ENCODE data around the gene ME3. TPM values are rescaled to one million over a fixed set of nuclear protein-coding genes. Genes with fewer than 3 reads are reported as not detected.

ME3 gene
- total and polyA plus RNA-seq, 2 donors = 9.5 to 10.1 TPM

- peaks cover 0 to 8% of the 10 kb centered on the region in 2 donors for H3K27me3 ChIP-seq (ENCODE audit: control insufficient read depth in 2 of 2, insufficient read depth in 1 of 2, low read length in 1 of 2)
- no peak overlapping the region for H3K27ac ChIP-seq (ENCODE audit: low read depth in 1 of 2, low read length in 1 of 2)
- no peak for DNase-seq (ENCODE audit: low read depth in 6 of 9, low spot score in 9 of 9)
- no peaks in the 10 kb centered on the region for H3K36me3 ChIP-seq (ENCODE audit: control insufficient read depth in 2 of 2, insufficient read depth in 2 of 2, low read length in 1 of 2)
- H3K4me1 ChIP-seq (ENCODE audit: control insufficient read depth in 2 of 2, insufficient read depth in 2 of 2, low read length in 2 of 2) = peaks cover 6 to 16% of the 10 kb centered on the region in 2 donors
- 90% methylated on average over 8 of the region's 8 CpGs for WGBS
- H3K9me3 ChIP-seq (ENCODE audit: control insufficient read depth in 2 of 2, insufficient read depth in 1 of 2, low read length in 1 of 2) = no peaks in the 10 kb centered on the region
- no peak overlapping the region for H3K4me3 ChIP-seq (ENCODE audit: low read length in 2 of 2)
Observed at GRCh38 chr11:86673055-86673843, 833 bp upstream of the ME3 start.

GRCh38 chr11:86671531-86672006 is 847 bp downstream of the ME3 start:
- Histone ChIP-seq H3K36me3 (ENCODE audit: control insufficient read depth in 2 of 2, insufficient read depth in 2 of 2, low read length in 1 of 2) (no peaks in the 10 kb centered on the region), H3K9me3 (ENCODE audit: control insufficient read depth in 2 of 2, insufficient read depth in 1 of 2, low read length in 1 of 2) (no peaks in the 10 kb centered on the region), H3K27ac (ENCODE audit: low read depth in 1 of 2, low read length in 1 of 2) (peak overlapping the region in 1 of 2 donors; percentile 68), H3K4me1 (ENCODE audit: control insufficient read depth in 2 of 2, insufficient read depth in 2 of 2, low read length in 2 of 2) (peaks cover 6 to 16% of the 10 kb centered on the region in 2 donors), H3K27me3 (ENCODE audit: control insufficient read depth in 2 of 2, insufficient read depth in 1 of 2, low read length in 1 of 2) (peaks cover 0 to 8% of the 10 kb centered on the region in 2 donors), H3K4me3 (ENCODE audit: low read length in 2 of 2) (peak overlapping the region; percentile 63 to 71)
- DNase-seq (ENCODE audit: low read depth in 6 of 9, low spot score in 9 of 9) = peak in 4 of 9 donors; percentile 3 to 44 (median 10)
- under 1% methylated on average over 33 of the region's 33 CpGs for WGBS

DNA sequence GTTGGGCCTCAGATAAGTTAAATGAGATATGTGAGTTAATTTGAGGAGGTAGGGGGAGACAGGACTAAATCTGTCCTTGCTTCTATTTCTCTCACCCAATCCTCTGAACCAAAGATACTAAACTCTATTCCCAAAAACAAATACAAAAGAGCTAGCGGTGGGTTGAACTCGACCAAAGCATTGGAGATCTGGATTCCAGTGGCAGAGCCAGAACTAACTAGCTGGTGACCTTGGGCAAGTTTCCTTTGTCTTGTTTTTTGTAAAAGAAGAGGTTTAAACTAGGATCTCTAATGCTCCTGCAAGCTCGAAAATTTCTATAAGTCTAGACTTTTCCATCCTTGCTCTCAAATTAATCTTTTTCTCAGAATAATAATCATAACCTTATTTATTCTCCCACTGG is 1.5 kb downstream of the ME3 start:
- no peaks in the 10 kb centered on the region for H3K36me3 ChIP-seq (ENCODE audit: control insufficient read depth in 2 of 2, insufficient read depth in 2 of 2, low read length in 1 of 2)

DNA sequence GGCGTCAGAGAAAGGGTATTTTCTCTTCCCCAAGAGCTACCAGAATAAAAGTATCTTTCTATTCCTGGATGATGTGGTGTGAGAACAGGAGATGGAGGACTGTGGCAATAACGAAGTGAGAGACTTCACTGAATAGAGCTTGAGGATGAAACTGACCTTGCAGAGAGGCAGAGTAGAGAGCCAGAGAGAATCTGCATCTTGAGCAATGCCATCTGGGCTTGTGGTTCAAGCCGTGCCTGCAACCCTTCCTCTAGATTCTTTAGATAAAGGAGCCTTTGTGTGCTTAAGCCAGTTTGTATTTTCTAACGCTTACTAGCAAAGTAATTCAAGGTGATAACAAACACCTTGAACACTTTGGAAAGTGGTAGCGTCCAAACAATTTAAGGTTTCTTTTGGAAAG is 2.2 kb downstream of the ME3 start:
- Histone ChIP-seq H3K27me3 (ENCODE audit: control insufficient read depth in 2 of 2, insufficient read depth in 1 of 2, low read length in 1 of 2) (peaks cover 0 to 8% of the 10 kb centered on the region in 2 donors), H3K4me1 (ENCODE audit: control insufficient read depth in 2 of 2, insufficient read depth in 2 of 2, low read length in 2 of 2) (peaks cover 6 to 16% of the 10 kb centered on the region in 2 donors), H3K36me3 (ENCODE audit: control insufficient read depth in 2 of 2, insufficient read depth in 2 of 2, low read length in 1 of 2) (no peaks in the 10 kb centered on the region), H3K9me3 (ENCODE audit: control insufficient read depth in 2 of 2, insufficient read depth in 1 of 2, low read length in 1 of 2) (no peaks in the 10 kb centered on the region), H3K27ac (ENCODE audit: low read depth in 1 of 2, low read length in 1 of 2) (no peak overlapping the region), H3K4me3 (ENCODE audit: low read length in 2 of 2) (no peak overlapping the region)
- DNase-seq (ENCODE audit: low read depth in 6 of 9, low spot score in 9 of 9) = peak in 1 of 9 donors; percentile 25
- WGBS = 53% methylated on average over 5 of the region's 5 CpGs

More for the DNA sequence above, 1.5 kb downstream of the ME3 start:
- no peak overlapping the region for H3K27ac ChIP-seq (ENCODE audit: low read depth in 1 of 2, low read length in 1 of 2)
- DNase-seq (ENCODE audit: low read depth in 6 of 9, low spot score in 9 of 9) = no peak
- 83% methylated on average over 3 of the region's 3 CpGs for WGBS
- H3K4me1 ChIP-seq (ENCODE audit: control insufficient read depth in 2 of 2, insufficient read depth in 2 of 2, low read length in 2 of 2) = peaks cover 6 to 16% of the 10 kb centered on the region in 2 donors
- H3K4me3 ChIP-seq (ENCODE audit: low read length in 2 of 2) = peak overlapping the region in 1 of 2 donors; percentile 71
- peaks cover 0 to 8% of the 10 kb centered on the region in 2 donors for H3K27me3 ChIP-seq (ENCODE audit: control insufficient read depth in 2 of 2, insufficient read depth in 1 of 2, low read length in 1 of 2)
- no peaks in the 10 kb centered on the region for H3K9me3 ChIP-seq (ENCODE audit: control insufficient read depth in 2 of 2, insufficient read depth in 1 of 2, low read length in 1 of 2)

DNA sequence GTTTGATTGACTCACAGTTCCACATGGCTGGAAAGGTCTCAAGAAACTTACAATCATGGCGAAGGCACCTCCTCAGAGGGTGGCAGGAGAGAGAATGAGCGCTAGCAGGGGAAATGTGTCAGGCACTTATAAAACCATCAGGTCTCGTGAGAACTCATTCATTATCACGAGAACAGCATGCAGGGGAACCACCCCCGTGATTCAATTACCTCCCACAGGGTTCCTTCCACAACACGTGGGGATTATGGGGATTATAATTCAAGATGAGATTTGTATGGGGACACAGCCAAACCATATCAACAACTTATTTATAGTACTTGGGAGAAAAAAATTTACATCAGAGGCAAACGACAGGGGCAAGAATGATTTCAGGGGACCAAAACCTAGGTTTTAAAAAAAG is 3.0 kb downstream of the ME3 start:
- no peak overlapping the region for H3K27ac ChIP-seq (ENCODE audit: low read depth in 1 of 2, low read length in 1 of 2)
- WGBS = 95% methylated on average over 7 of the region's 7 CpGs
- H3K9me3 ChIP-seq (ENCODE audit: control insufficient read depth in 2 of 2, insufficient read depth in 1 of 2, low read length in 1 of 2) = no peaks in the 10 kb centered on the region
- H3K4me1 ChIP-seq (ENCODE audit: control insufficient read depth in 2 of 2, insufficient read depth in 2 of 2, low read length in 2 of 2) = peaks cover 6 to 16% of the 10 kb centered on the region in 2 donors
- no peaks in the 10 kb centered on the region for H3K36me3 ChIP-seq (ENCODE audit: control insufficient read depth in 2 of 2, insufficient read depth in 2 of 2, low read length in 1 of 2)
- DNase-seq (ENCODE audit: low read depth in 6 of 9, low spot score in 9 of 9) = no peak
- H3K4me3 ChIP-seq (ENCODE audit: low read length in 2 of 2) = no peak overlapping the region
- H3K27me3 ChIP-seq (ENCODE audit: control insufficient read depth in 2 of 2, insufficient read depth in 1 of 2, low read length in 1 of 2) = peaks cover 0 to 8% of the 10 kb centered on the region in 2 donors

DNA sequence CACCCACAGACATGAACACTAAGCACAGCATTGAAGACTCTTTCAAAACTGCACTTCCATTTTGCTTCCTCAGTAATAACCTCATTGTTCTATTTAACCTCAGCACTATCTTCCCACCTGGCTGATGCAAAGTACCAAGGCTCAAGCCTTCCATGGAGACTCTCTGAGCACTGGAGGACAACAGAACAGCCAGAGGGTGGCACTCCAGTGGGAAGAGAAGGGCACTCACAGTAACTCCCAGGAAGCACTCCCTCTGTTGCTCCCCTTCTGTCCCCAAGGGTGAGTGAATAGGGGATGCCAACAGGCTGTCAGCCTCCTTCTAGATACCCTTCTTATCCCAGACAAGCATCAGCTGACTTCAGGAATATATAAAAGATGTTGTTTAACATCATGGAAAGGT is 3.5 kb downstream of the ME3 start:
- peaks cover 0 to 8% of the 10 kb centered on the region in 2 donors for H3K27me3 ChIP-seq (ENCODE audit: control insufficient read depth in 2 of 2, insufficient read depth in 1 of 2, low read length in 1 of 2)
- no peak overlapping the region for H3K27ac ChIP-seq (ENCODE audit: low read depth in 1 of 2, low read length in 1 of 2)
- no peaks in the 10 kb centered on the region for H3K36me3 ChIP-seq (ENCODE audit: control insufficient read depth in 2 of 2, insufficient read depth in 2 of 2, low read length in 1 of 2)
- H3K9me3 ChIP-seq (ENCODE audit: control insufficient read depth in 2 of 2, insufficient read depth in 1 of 2, low read length in 1 of 2) = no peaks in the 10 kb centered on the region
- peaks cover 6 to 16% of the 10 kb centered on the region in 2 donors for H3K4me1 ChIP-seq (ENCODE audit: control insufficient read depth in 2 of 2, insufficient read depth in 2 of 2, low read length in 2 of 2)
- no peak overlapping the region for H3K4me3 ChIP-seq (ENCODE audit: low read length in 2 of 2)
- no peak for DNase-seq (ENCODE audit: low read depth in 6 of 9, low spot score in 9 of 9)

DNA sequence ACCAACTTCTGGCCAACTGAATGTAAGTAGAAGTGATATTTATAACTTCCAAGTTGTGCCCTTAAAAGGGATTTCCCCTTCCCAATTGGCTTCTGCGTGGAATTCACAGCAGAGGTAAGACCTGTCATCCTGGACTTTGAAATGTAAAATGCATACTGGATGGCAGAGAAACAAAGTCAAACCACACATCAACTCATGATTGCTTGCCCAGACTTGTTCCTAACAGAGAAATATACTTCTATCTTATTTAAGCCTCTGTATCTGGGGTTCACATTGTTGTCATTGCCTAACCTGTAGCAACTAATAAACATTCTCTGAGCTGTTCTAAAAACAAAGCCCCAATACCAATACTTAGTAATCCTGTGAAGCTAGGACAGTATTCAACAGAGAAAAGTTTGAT is 6.2 kb downstream of the ME3 start:
- Histone ChIP-seq H3K9me3 (ENCODE audit: control insufficient read depth in 2 of 2, insufficient read depth in 1 of 2, low read length in 1 of 2) (no peaks in the 10 kb centered on the region), H3K27me3 (ENCODE audit: control insufficient read depth in 2 of 2, insufficient read depth in 1 of 2, low read length in 1 of 2) (no peaks in the 10 kb centered on the region)
- 87% methylated on average over 1 of the region's 1 CpG for WGBS

DNA sequence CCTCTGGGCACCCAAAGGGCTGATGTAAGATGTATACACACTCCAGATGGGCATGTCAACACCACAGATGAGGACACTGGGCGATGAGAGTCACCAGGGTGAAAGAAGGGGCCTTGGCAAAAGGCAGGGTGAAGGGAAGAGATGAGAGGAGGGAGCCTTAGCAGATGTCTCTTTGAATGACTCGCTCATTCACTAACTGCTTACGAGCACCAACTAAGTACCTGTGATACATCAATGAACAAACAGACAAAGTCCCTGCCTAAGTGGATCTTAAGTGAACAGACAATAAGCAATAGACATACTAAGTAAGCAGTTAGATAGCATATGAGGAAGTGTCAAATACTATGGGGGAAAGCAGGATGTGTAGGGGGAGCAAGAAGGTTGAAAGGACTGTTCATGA is 7.5 kb downstream of the ME3 start:
- no peak for DNase-seq (ENCODE audit: low read depth in 6 of 9, low spot score in 9 of 9)

More for the DNA sequence above, 6.2 kb downstream of the ME3 start:
- no peak overlapping the region for H3K4me3 ChIP-seq (ENCODE audit: low read length in 2 of 2)
- H3K27ac ChIP-seq (ENCODE audit: low read depth in 1 of 2, low read length in 1 of 2) = no peak overlapping the region
- DNase-seq (ENCODE audit: low read depth in 6 of 9, low spot score in 9 of 9) = no peak
- H3K36me3 ChIP-seq (ENCODE audit: control insufficient read depth in 2 of 2, insufficient read depth in 2 of 2, low read length in 1 of 2) = no peaks in the 10 kb centered on the region
- peaks cover 3 to 5% of the 10 kb centered on the region in 2 donors for H3K4me1 ChIP-seq (ENCODE audit: control insufficient read depth in 2 of 2, insufficient read depth in 2 of 2, low read length in 2 of 2)

GRCh38 chr11:86663761-86664160 is 8.7 kb downstream of the ME3 start:
- Histone ChIP-seq H3K4me3 (ENCODE audit: low read length in 2 of 2) (no peak overlapping the region), H3K27ac (ENCODE audit: low read depth in 1 of 2, low read length in 1 of 2) (no peak overlapping the region), H3K9me3 (ENCODE audit: control insufficient read depth in 2 of 2, insufficient read depth in 1 of 2, low read length in 1 of 2) (no peaks in the 10 kb centered on the region), H3K4me1 (ENCODE audit: control insufficient read depth in 2 of 2, insufficient read depth in 2 of 2, low read length in 2 of 2) (no peaks in the 10 kb centered on the region), H3K27me3 (ENCODE audit: control insufficient read depth in 2 of 2, insufficient read depth in 1 of 2, low read length in 1 of 2) (no peaks in the 10 kb centered on the region), H3K36me3 (ENCODE audit: control insufficient read depth in 2 of 2, insufficient read depth in 2 of 2, low read length in 1 of 2) (no peaks in the 10 kb centered on the region)
- 94% methylated on average over 4 of the region's 4 CpGs for WGBS
- no peak for DNase-seq (ENCODE audit: low read depth in 6 of 9, low spot score in 9 of 9)

More for the DNA sequence above, 7.5 kb downstream of the ME3 start:
- Histone ChIP-seq H3K36me3 (ENCODE audit: control insufficient read depth in 2 of 2, insufficient read depth in 2 of 2, low read length in 1 of 2) (no peaks in the 10 kb centered on the region), H3K27me3 (ENCODE audit: control insufficient read depth in 2 of 2, insufficient read depth in 1 of 2, low read length in 1 of 2) (no peaks in the 10 kb centered on the region), H3K9me3 (ENCODE audit: control insufficient read depth in 2 of 2, insufficient read depth in 1 of 2, low read length in 1 of 2) (no peaks in the 10 kb centered on the region), H3K4me3 (ENCODE audit: low read length in 2 of 2) (no peak overlapping the region), H3K27ac (ENCODE audit: low read depth in 1 of 2, low read length in 1 of 2) (no peak overlapping the region), H3K4me1 (ENCODE audit: control insufficient read depth in 2 of 2, insufficient read depth in 2 of 2, low read length in 2 of 2) (no peaks in the 10 kb centered on the region)
- WGBS = 97% methylated on average over 3 of the region's 3 CpGs

All from thymus (tissue), 11 donors.